Left kidney (tissue), 2 donors: ENCODE results near the gene APRT. TPM values are rescaled to one million over a fixed set of nuclear protein-coding genes. Genes with fewer than 3 reads are reported as not detected.
"Not testable (repeated sequence)": the region's sequence is repeated elsewhere in the genome, so short reads cannot be mapped to it uniquely, and the experiment has no call there.

ENCODE experiments used
- DNase-seq: peaks from one replicate; pipeline ENCODE4 v3.0.0-alpha.2; 2013
- polyA plus RNA-seq: library from polyadenylated mRNA; unstranded; fragments of 120-200 nt; gene quantifications from one replicate; pipeline ENCODE4 v1.2.1, GENCODE V29; 2013; ENCODE audit not compliant: insufficient read length

APRT gene
- polyA plus RNA-seq, 1 donor: 72.3 TPM

DNA sequence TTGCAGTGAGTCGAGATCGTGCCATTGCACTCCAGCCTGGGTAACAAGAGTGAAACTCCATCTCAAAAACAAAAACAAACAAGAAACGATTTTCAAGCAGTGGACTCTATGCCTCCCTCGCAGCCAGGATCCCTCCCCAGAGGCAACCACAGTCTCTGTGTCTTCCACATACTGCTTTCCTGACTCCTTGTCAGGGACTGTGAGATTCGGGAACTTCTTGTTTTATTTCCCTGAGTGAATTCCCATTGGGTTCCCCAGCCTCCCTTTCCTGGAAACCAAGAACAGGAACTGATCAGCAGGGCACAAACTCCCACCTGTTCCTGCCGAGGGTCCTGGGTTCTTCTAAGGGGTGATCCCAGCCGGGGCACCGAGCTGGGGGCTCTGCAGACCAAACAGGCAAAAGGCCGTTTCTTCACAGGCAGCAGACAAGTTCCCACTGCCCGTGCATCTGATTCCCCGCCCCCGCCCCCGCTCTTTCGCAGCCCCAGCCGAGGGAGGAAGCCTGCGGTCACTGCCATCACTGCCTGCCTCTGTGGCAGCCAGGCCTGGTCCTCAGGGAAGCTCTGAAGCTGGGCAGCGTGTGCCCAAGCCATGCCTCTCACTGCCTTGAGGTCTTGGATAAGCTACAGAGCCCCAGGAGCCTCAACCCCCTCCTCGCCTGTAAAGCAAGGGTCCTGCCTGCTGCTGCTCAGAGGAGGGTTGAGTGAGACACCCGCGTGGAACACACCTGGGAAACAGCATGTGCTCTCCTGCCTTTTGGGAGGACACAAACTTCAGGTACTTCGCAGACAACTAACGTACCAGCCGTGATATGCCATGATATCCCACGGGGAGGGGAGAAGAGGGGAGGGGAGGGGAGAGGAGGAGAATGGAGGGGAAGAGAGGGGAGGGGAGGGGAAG, 21.2 kb downstream of the APRT start:
- DNase-seq: no peak

DNA sequence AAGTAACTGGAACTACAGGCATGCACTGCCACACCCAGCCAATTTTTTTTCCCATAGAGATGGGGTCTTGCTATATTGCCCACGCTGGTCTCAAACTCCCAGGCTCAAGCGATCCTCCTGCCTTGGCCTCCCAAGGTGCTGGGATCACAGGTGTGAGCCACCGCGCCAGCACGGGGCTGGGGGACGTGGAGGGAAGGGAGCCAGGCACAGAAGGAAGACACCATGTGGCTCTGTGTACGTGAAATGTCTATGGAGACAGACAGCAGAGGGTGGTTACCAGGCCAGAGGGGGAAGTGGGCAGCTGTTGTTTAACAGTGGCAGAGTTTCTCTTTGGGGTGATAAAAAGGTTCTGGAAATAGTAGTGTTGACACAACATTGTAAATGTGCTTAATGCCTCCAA, 22.1 kb downstream of the APRT start:
- DNase-seq: no peak

DNA sequence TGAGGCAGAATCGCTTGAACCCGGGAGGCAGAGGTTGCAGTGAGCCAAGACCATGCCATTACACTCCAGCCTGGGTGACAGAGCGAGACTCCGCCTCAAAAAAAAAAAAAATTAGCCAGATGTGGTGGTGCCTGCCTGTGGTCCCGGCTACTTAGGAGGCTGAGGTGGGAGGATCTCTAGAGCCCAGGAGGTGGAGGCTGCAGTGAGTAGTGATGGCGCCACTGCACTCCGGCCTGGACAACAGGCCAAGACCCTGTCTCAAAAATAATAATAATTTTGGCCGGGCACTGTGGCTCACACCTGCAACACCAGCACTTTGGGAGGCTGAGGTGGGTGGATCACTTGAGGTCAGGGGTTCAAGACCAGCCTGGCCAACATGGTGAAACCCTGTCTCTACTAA, 23.0 kb downstream of the APRT start:
- not testable (repeated sequence) for DNase-seq

DNA sequence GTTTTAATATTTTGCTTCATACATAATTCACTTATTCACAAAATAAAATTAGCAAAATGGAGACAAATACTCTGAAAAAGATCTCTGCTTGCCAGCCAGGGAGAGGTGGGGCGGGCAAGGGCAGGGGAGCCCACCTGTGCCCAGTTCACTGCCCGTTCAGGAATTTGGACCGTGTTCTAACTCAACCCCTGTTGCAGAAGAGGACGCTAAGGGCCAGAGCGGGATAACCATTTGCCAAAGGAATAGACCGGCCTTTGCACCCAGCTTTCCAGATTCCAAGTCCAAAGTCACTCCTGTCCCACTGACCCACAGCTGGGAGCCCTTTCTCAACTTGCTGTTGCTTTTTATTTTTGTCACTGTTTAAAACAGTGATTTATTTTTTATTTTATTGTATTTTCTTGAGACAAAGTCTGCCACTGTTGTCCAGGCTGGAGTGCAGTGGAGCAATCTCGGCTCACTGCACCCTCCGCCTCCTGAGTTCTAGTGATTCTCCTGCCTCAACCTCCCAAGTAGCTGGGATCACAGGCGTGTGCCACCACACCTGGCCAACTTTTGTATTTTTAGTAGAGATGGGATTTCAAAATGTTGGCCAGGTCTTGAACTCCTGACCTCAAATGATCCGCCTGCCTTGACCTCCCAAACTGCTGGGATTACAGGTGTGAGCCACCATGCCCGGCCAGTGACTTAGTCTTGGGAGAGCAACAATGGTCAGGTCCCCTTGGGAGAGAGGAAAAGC, 24.0 kb downstream of the APRT start:
- DNase-seq: no peak

DNA sequence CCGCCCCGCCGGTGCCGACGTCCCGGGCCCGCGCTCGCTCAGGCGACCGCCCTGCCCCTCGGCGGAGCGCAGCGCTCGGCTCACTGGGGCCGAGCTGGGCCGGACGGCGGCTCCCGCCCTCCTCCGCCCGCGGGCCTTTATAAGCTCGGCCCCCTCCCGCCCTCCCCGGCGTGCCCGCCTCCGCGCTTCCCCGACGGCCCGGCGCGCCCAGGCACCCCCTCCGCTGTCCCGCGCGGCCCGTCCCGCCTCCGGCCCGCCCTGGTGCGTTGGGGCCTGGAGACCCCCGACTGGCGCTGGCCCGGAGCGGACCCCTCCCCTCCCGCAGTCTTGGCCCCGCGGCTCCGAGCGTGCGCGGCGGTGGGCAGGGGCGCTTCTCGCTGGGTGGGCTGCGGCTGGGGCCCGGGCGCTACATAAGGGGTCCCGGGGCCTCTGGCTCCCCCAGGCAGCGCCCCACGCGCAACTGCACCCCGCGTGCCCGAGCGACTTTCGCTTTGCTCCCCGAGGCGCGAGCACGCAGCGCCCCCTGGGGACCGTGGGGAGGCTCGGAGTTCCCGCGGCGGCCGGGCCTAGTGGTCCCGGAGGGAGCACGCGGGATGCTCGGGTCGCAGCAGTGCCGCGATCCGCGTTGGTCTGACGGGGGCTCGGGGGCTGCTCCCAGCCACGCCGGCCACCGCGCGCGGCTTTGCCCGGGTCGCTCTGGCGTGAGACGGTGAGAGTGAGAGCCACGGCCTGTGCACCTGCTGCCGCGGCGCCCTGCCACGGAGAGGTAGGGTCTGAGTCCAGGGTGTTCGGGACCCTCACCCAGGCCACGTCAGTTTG, 26.4 kb downstream of the APRT start, which contains the start of gene PIEZO1:
Gene PIEZO1 (minus strand): TSS at position 115 of the 819 bp plus-strand sequence. CDS start 256 bp downstream, outside the sequence.
- no peak for DNase-seq

DNA sequence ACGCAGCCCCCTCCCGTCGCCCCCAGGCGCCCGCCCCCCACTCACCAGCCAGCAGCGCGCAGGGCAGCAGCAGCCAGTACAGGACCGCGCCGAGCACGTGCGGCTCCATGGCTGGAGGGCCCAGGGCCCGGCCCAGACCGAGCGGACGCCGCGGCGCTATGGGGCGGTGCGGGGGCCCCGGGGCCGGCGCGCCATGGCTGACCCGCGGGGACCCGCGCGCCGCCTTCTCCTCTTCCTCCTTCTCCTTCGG, 26.9 kb downstream of the APRT start:
- no peak for DNase-seq

DNA sequence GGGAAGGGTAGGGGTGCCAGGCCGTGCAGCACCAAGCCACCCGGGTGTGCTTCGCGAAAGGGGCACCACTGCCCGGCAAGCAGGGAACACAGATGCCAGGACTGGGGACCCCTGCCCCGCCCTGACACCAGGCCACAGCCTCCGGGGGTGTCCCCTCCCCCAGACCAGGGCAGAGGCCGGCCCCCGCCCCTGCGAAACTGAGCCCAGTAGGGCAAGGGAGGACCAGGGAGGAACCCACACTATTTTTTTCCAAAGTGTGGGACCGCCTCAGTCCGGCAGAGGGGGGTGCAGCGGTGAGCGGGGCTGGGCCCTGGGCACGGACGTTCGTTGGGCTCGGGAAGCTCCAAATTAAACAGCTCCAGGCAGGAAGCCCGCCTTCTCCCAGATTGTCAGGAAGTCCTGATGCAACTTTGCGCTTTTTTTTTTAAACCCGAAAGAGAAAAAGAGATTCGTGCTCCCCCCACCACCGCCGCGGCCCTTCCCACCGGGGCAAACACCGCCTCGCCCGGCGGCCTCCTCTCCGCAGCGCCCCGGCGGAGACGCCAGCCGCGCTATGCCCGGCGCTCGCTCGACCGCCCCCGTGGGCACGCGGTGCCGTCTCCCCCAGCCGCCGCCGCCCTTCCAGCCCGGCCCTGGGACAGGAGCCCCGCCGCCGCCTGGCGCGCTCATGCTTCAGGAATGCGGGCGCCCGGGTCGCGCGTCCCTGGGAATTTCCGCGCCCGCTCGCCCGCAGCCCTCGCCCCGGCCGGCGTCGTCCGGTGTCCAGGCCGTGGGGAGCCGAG, 27.5 kb downstream of the APRT start:
- no peak for DNase-seq

DNA sequence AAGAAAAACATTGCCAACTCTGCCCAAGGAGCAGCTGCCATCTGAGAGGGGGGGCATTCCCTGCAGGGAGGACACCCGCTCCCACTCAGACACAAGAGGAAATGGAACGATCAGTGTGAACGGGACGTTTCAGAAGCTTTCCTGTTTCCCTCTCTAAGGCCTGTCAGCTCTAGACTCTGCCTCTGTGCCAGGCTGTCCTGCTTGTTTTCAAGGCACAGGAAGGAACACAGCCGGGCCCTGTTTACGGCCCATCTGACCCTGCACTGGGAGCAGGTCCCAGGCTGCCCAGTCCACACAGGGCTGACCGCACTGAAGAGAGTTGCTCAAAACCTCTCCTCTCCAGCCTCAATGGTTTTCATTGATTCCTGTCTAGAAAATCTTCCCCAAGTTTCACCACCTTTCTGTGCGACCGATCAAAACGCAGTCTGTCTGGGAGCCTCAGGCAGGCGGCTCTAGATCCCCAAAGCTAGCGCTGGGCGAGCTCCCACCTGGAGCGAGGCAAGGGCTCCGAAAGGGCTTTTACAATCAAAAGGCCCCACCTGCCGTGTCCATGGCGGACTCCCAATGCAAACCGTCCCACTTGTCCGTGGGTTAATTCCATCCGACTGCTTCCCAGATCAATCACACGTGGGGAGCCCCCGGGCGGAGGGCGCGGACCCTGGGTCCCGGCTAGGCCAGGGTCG, 28.2 kb downstream of the APRT start:
- DNase-seq: no peak

DNA sequence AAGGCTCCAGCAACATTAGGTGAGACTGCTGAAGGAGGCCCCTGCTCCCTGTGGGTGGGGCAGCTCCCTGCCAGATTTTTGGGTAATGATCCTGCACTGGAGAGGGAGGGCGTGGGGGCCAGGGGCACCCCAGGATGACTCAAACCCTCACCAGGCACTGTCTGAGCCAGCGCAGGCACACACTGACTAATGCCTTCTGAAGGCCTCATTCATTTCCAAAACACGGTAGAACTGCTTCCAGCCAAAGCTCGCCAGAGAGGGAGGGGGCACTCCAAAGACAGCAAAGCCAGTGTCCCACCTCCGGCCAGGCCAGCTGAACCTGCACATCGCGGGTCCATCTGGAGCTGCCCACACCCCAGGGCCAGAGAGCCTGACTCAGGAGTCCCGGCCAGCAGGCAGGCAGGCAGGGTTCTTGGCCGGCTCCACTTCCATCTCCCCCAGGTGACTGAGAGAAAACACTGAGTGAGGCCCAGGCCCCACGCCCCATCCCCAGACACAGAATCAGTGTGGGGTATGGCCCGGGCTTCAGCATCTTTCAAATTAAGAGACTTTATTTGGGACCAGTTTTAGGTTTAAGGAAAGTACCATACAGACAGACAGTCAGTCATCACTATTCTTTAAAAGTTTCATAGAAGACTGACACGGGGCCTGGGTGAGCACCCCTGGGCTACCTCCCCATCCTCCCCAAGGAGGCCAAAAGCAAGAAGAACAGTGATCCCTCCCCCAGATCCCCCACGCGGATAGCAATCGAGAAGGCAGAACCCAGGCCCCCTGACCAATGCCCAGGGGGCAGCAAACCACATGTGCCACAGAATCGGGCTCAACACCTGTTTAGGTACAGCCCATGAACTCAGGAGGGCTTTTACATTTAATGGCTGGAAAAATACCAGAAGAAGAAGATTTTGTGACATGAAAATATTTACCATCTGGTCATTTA, 29.0 kb downstream of the APRT start:
- DNase-seq: no peak

DNA sequence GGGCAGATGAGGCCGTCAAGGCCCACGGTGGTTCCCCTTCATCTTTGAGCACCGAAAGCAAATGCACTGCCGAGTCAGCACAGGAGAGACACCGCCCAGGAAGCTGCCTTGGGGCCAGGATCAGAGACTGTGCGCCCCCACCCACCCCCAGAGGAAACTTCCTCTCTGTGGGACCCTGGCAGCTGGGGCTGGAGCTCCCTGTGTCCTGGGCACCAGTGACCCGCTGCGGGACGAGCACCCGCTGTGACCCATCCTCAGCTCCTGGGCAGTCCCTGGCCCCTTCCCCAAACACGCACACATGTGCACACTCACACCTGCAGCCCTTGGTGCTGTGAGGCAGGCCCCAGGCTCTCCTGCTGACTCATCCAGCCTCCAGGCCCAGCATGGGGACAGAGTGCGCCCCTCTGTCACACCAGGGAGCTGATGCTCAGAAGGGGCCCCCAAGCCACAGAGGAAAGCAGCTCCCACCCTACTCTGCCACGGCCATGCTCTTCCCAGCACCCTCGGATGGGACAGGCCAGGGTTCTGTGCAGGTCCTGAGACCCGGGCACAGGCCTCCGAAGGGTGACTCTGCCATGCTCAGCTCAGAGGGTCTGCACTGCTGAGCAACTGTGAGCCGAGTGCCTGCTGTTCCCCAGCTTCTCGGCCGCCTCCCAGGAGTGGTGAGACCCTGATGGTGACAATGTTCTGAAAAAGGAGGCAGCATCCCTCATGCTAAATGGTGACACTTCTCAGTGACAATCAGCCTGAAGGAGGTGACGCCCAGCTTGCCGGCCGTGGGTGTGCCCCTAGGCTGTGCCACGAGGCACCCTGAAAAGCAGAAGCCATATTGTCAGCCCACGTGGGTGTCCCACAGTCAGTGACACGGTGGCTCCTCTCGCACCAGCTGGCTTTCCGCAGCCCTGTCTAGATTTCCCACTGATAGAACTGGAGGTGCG, 30.3 kb downstream of the APRT start:
- DNase-seq: no peak

DNA sequence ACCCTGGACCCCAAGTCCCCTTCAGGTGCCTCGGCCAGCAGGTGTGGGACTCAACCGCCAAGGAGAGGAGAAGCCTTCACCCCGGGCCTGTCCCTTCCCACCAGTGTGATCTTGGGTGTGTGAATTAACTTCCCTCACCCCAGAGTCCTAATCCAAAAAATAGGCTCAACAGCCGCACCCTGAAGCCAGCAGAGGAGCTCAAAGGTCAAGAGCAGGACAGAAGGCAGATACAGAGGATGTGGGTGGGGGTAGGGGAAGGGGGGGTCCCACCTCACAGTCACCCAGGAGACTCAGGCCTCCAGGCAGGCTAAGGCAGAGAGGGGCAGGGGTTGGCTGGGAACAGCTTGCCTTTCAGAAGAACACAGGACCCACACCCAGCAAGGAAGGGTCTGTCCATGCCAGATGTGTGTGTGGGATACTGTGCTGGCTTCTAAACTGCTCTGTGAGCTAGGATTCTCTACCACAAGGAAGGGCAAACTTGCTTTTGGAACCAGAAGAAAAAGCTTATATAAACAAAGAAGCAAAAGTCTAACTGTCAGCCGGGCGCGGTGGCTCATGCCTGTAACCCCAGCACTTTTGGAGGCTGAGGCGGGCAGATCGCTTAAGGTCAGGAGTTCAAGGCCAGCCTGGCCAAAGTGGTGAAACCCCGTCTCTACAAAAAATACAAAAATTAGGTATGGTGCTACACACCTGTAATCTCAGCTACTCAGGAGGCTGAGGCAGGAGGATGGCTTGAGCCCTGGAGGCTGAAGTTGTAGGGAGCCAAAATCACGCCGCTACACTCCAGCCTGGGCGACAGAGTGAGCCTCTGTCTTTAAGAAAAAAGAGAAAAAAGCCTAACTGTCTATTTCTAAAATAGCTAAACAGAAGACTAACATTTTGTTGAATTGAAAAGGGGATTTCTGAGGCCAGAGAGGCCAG, 31.3 kb downstream of the APRT start:
- no peak for DNase-seq

DNA sequence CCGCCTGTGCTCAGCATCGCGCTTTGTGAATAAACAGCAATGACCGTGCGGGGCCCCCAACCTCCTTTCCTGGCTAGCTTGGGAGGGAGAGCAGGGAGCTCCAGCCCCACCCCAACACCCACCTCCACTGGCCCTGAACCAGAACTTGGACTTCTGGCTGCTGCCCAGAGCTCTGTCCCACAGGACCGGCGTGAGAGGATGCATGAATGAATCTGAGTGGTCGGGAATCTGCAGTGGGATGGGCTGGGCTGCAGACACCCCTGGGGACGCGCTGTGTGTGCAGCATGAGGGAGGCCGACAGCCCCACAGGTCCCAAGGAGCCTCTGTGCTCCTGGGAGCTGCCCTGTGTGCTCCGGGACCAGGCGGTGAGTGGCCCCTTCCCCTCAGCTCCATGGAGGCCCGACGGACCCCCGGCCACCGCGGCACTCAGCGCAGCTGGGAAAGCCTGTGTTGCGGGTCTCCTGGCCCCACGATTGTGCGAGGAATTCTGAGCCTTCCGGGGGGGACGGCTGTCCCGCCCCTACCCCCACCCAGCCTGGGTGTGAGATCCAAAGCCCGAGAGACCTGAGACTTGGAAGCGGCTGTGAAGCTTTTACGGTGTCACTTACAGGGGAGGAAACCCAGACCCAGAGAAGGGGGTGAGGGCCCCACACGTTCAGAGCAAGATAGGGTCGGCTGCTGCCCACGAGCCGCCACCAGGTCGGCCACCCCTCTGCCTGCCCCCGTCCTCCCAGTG, 32.2 kb downstream of the APRT start:
- no peak for DNase-seq

DNA sequence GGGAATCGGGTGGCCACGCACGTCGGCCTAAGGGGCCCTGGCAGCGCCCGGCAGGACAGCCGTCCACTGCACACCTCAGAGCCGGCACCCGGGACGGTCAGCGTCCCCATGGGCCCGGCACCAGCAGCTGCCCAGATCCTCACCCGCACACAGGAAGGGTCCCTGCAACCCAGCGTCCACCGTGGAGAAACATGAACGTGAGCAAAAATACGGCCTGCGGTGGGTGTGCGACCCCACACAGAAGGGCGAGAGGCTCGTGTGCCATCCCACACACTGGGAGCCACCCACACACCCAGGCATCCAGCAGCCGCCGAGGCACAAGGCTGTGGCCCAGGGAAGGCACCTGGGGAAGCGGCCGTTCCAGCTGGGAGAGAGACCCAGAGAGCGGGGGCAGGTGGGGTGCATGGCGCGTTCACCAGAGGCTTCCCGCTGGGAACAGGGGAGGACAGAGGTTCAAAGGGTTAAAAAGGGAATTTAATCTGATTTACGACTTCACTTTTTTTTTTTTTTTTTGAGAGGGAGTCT, 33.1 kb downstream of the APRT start:
- DNase-seq: no peak

DNA sequence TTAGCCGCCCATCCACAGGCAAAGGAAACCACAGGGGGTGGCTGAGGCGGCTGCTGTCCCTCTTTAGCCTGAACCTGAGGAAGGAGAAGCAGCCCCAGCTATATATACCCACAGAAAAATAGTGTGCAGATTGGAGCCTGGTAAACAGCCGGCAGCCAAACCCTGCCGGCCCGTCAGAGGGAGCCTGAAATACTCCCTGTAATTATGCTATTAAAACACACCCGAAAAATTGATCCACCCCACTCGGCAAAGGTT, 33.5 kb downstream of the APRT start:
- no peak for DNase-seq

DNA sequence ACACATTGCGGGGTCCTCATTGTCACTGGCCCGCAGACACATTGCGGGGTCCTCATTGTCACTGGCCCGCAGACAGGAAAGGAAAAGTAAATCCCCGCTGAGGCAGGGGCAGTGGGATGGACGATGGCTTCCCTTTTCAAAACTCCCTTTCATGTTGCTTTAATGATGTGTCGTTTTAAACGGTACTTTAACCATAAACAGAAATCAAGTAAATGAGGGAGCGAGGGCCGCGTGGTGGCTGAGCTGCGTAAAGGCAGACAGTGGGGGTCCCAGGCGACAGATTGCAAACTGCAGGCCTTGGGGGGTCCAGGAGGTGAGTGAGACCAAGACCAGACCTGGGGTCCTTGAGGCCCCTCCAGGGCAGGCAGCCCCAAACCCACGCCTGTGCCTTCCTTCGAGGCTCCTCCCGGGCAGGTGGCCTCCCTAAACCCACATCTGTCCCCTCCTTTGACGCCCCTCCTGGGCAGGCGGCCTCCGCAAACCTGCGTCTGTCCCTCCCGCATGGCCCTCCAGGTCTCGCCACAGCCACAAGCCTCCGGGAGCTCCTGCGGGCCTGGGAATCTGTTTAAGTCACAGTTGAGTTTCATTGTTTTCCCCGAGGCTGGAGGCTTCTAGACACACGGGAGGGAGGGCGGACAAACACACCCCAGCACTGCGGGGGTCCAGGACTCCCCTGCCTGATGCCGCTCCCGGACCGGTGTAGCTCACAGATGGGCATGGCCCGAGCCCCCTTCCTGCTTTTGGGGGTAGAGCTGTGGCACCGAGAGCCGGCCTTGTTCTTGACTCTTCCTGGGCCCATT, 34.1 kb downstream of the APRT start:
- no peak for DNase-seq

DNA sequence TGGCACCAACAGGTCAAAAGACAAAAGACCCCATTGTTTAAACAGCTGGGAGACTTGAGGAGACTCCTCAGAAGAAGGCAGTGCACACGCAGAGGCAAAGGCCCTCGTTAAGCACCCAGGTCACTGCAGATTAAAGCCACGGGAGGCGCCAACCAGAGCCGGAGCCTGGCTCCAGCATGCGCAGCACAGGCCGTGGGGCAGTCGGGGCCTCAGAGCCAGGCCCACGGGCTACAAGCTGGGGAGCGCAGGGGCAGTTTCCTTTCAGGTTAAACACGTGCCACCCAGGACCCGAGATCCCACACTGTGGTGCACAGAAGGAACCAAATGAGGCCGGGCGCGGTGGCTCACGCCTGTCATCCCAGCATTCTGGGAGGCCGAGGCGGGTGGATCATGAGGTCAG, 35.9 kb downstream of the APRT start:
- DNase-seq: no peak
